Fibroblast of lung (primary cell): ENCODE data around the gene CCDC74B.
"Not testable (repeated sequence)": the region's sequence is repeated elsewhere in the genome, so short reads cannot be mapped to it uniquely, and the experiment has no call there.

Source experiments
- CTCF ChIP-seq, 2 donors: IDR thresholded peaks in 1 of 2; conservative IDR thresholded peaks in 1 of 2; 1 replicate in 1 of 2; 2 replicates in 1 of 2; pipeline ENCODE4 v1.5.1; 2011 to 2012; ENCODE audit warnings: low read length in 2 of 2, control low read depth in 1 of 2, inconsistent platforms in 1 of 2, low read depth in 1 of 2, mild to moderate bottlenecking in 1 of 2
- EZH2 ChIP-seq: IDR thresholded peaks from 2 replicates; pipeline ENCODE4 v1.5.1; 2012; ENCODE audit warnings: low read length, control low read depth, mild to moderate bottlenecking; ENCODE audit errors: missing control alignments

- not testable (repeated sequence) for TF ChIP-seq CTCF (conservative IDR thresholded peaks at IDR 0.05 in 1 of 2, IDR thresholded peaks at IDR 0.05 in 1 of 2; ENCODE audit: low read depth in 1 of 2, low read length in 2 of 2); EZH2
Measured at GRCh38 chr2:130138841-130139251, 6.1 kb downstream of the CCDC74B start.
